Putamen (tissue), 1 donor: ENCODE data around the gene DLEC1.
"Not testable (repeated sequence)": the region's sequence is repeated elsewhere in the genome, so short reads cannot be mapped to it uniquely, and the experiment has no call there.

ENCODE experiments used
- DNase-seq: peaks from one replicate; pipeline ENCODE4 v3.0.0-alpha.2; 2016; ENCODE audit warnings: low spot score

DLEC1 gene

GRCh38 chr3:38038447-38038911 is 529 bp upstream of the DLEC1 start:
- DNase-seq, result no peak

- peak; percentile 40 for DNase-seq
These were observed 872 bp downstream of the DLEC1 start for GRCh38 chr3:38039899-38040261.

- no peak for DNase-seq
These were observed 1.4 kb downstream of the DLEC1 start for GRCh38 chr3:38040401-38040800.

GRCh38 chr3:38043486-38043885 is 4.5 kb downstream of the DLEC1 start:
- DNase-seq, result no peak

- DNase-seq, result no peak
These were observed 7.0 kb downstream of the DLEC1 start for GRCh38 chr3:38046027-38046426.

- DNase-seq, result no peak
These were observed 7.8 kb downstream of the DLEC1 start for GRCh38 chr3:38046821-38047220.

GRCh38 chr3:38047896-38048295 is 8.9 kb downstream of the DLEC1 start:
- DNase-seq, result no peak

GRCh38 chr3:38049358-38050126 is 10.5 kb downstream of the DLEC1 start:
- no peak for DNase-seq

GRCh38 chr3:38051131-38051530 is 12.1 kb downstream of the DLEC1 start:
- DNase-seq, result no peak

- not testable (repeated sequence) for DNase-seq
These were observed 14.3 kb downstream of the DLEC1 start for GRCh38 chr3:38053286-38053685.

- DNase-seq, result not testable (repeated sequence)
These were observed 14.9 kb downstream of the DLEC1 start for GRCh38 chr3:38053813-38054498.

- DNase-seq, result no peak
These were observed 15.5 kb downstream of the DLEC1 start for GRCh38 chr3:38054499-38055001.

- DNase-seq, result no peak
These were observed 20.1 kb downstream of the DLEC1 start for GRCh38 chr3:38059148-38059547.

- DNase-seq, result no peak
These were observed 20.6 kb downstream of the DLEC1 start for GRCh38 chr3:38059591-38059990.

- no peak for DNase-seq
These were observed 23.8 kb downstream of the DLEC1 start for GRCh38 chr3:38062809-38063208.

GRCh38 chr3:38064453-38064852 is 25.4 kb downstream of the DLEC1 start:
- DNase-seq, result not testable (repeated sequence)

GRCh38 chr3:38067508-38068233 is 28.7 kb downstream of the DLEC1 start:
- DNase-seq, result no peak

- DNase-seq, result no peak
These were observed 31.0 kb downstream of the DLEC1 start for GRCh38 chr3:38070013-38070412.

- not testable (repeated sequence) for DNase-seq
These were observed 38.1 kb downstream of the DLEC1 start for GRCh38 chr3:38077073-38077472.

GRCh38 chr3:38082296-38082695 is 43.3 kb downstream of the DLEC1 start:
- not testable (repeated sequence) for DNase-seq

GRCh38 chr3:38083254-38083653 is 44.2 kb downstream of the DLEC1 start:
- not testable (repeated sequence) for DNase-seq

- no peak for DNase-seq
These were observed 44.9 kb downstream of the DLEC1 start for GRCh38 chr3:38083871-38084333.
